PC-9 (cell line): ENCODE data around the gene ACBD6. TPM values are rescaled to one million over a fixed set of nuclear protein-coding genes. Genes with fewer than 3 reads are reported as not detected.

ENCODE experiments used
- BruUV-seq: library from RNA; stranded (reverse); fragments of 400-500 nt; replicated peaks from 2 replicates; lab custom pipeline; 2021; lab: Mats Ljungman, UMichigan
- CTCF ChIA-PET: fragments of 300-600 bp; sonication (Branson Sonifier 250); formaldehyde crosslinking; loops from one replicate; lab custom pipeline; 2022; ENCODE audit warnings: antibody characterized with exemption; lab: Charles Lee
- POLR2A ChIA-PET: fragments of 300-600 bp; sonication (Branson Sonifier 250); formaldehyde crosslinking; loops from one replicate; lab custom pipeline; 2022; ENCODE audit warnings: antibody characterized with exemption; ENCODE audit not compliant: unreplicated experiment; lab: Charles Lee
- DNase-seq, 2 experiments: peaks; one replicate each; pipeline versions ENCODE4 v3.0.0 to v3.0.0-alpha.2; 2015 to 2022; ENCODE audit warnings: mixed read lengths in 1 of 2
- H2AFZ ChIP-seq: fragments of 200-600 bp; sonication (generic); 2 replicates; pipeline ENCODE4 v1.8.1; 2017; ENCODE audit warnings: antibody characterized with exemption
- H3F3A ChIP-seq: fragments of 200-600 bp; sonication (generic); 2 replicates; pipeline ENCODE4 v1.8.1; 2017; ENCODE audit warnings: antibody characterized with exemption, mild to moderate bottlenecking, low read depth; ENCODE audit not compliant: insufficient read depth
- H3K27ac ChIP-seq: fragments of 200-600 bp; sonication (generic); 2 replicates; pipeline ENCODE4 v1.6.1; 2016; ENCODE audit warnings: mixed run types
- H3K27me3 ChIP-seq: fragments of 200-600 bp; sonication (generic); 2 replicates; pipeline ENCODE4 v1.6.1; 2016; ENCODE audit warnings: low read depth, mixed run types; ENCODE audit not compliant: insufficient read depth
- H3K36me3 ChIP-seq: fragments of 200-600 bp; sonication (generic); 2 replicates; pipeline ENCODE4 v1.6.1; 2016; ENCODE audit warnings: low read depth, mixed run types
- H3K4me1 ChIP-seq: fragments of 200-600 bp; sonication (generic); replicated peaks from 2 replicates; pipeline ENCODE4 v1.6.1; 2016; ENCODE audit warnings: mixed run types; ENCODE audit not compliant: insufficient read depth
- H3K4me2 ChIP-seq: fragments of 200-600 bp; sonication (generic); 2 replicates; pipeline ENCODE4 v1.6.1; 2017; ENCODE audit warnings: mixed run types
- H3K4me3 ChIP-seq: fragments of 200-600 bp; sonication (generic); 2 replicates; pipeline ENCODE4 v1.6.1; 2016; ENCODE audit warnings: mixed run types
- H3K79me2 ChIP-seq: fragments of 200-600 bp; sonication (generic); 2 replicates; pipeline ENCODE4 v1.6.1; 2017; ENCODE audit warnings: low read depth, mixed run types
- H3K9me2 ChIP-seq: fragments of 200-600 bp; sonication (generic); 2 replicates; pipeline ENCODE4 v1.8.1; 2017; ENCODE audit warnings: mild to moderate bottlenecking; ENCODE audit not compliant: insufficient read depth
- H3K9me3 ChIP-seq: fragments of 200-600 bp; sonication (generic); 2 replicates; pipeline ENCODE4 v1.8.1; 2016; ENCODE audit warnings: low read depth; ENCODE audit not compliant: insufficient read depth
- H4K20me1 ChIP-seq: fragments of 200-600 bp; sonication (generic); 2 replicates; pipeline ENCODE4 v1.8.1; 2017; ENCODE audit not compliant: insufficient read depth
- CTCF ChIP-seq: fragments of 200-600 bp; sonication (generic); conservative IDR thresholded peaks from 2 replicates; pipeline ENCODE4 v1.6.1; 2017; ENCODE audit warnings: mixed run types, antibody characterized with exemption, mild to moderate bottlenecking, moderate library complexity
- EZH2 ChIP-seq: fragments of 200-600 bp; sonication (generic); IDR thresholded peaks from 2 replicates; pipeline ENCODE4 v1.8.0; 2017; ENCODE audit warnings: antibody characterized with exemption, low read depth
- intact Hi-C: fragments of 100-400 bp; cut with micrococcal nuclease; formaldehyde crosslinking; loops from one replicate; pipeline ENCODE4 v1.10.0; 2022; ENCODE audit not compliant: unreplicated experiment
- total RNA-seq: library from RNA; stranded (reverse); gene quantifications from 2 replicates; pipeline ENCODE4 v1.2.3, GENCODE V29; 2021

ACBD6 gene
- total RNA-seq, 1 experiment from 2014 or later = 61.0 TPM

DNA sequence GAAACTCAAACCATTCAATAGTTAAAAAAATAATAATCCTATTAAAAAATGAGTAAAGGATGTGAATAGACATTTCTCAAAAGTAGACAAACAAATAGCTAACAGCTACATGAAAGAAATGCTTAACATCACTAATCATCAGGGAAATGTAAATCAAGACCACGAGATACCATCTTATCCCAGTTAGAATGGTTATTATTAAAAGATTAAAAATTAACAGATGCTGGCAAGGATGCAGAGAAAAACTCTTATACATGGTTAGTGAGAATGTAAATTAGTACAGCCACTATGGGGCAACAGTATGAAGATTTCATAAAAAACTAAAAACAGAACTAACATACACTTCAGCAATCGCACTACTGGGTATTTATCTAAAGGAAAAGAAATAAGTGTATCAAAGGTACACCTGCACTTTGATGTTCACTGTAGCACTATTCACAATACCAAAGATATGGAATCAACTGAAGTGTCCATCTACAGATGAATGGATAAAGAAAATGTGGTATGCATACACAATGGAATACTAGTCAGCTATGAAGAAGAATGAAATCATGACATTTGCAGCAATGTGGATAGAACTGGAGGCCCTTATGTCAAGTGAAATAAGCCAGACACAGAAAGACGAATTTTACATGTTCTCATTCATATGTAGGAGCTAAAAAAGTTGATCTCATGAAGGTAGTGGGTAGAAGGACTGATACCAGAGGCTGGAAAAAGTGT, 117.9 kb downstream of the ACBD6 start:
- Histone ChIP-seq H3K9me3 (peaks cover 31% of the 10 kb centered on the region), H3K79me2 (peaks cover 23% of the 10 kb centered on the region; the same call in 1 of the 2 replicates), H3K9me2 (no peaks in the 10 kb centered on the region), H3K27ac (no peak overlapping the region), H3K36me3 (no peaks in the 10 kb centered on the region), H3K4me1 (no peaks in the 10 kb centered on the region), H3K4me2 (no peak overlapping the region), H3K4me3 (no peak overlapping the region), H3F3A (peaks cover 11% of the 10 kb centered on the region), H4K20me1 (no peaks in the 10 kb centered on the region), H3K27me3 (no peaks in the 10 kb centered on the region), H2AFZ (no peak overlapping the region)
- no peak for DNase-seq
- intact Hi-C loops = no loop called here
- POLR2A ChIA-PET = no interaction called here
- TF ChIP-seq EZH2 (no peak), CTCF (no peak)
- CTCF ChIA-PET = no interaction called here
- no TSS peak for BruUV-seq

- TF ChIP-seq EZH2 (no peak), CTCF (no peak)
- H2AFZ ChIP-seq = no peak overlapping the region
- H3K9me2 ChIP-seq = no peaks in the 10 kb centered on the region
- H3K36me3 ChIP-seq = 0 out of 2 replicates have a peak, but pooled peaks cover 3% of the 10 kb centered on the region
- no peaks in the 10 kb centered on the region for H3K27me3 ChIP-seq
- no peaks in the 10 kb centered on the region for H3K4me1 ChIP-seq
- peaks cover 38% of the 10 kb centered on the region for H3K9me3 ChIP-seq
- DNase-seq = no peak
- H4K20me1 ChIP-seq = no peaks in the 10 kb centered on the region
- peaks cover 11% of the 10 kb centered on the region for H3F3A ChIP-seq
- no TSS peak for BruUV-seq
- no peak overlapping the region for H3K27ac ChIP-seq
- intact Hi-C loops = no loop called here
- peaks cover 32% of the 10 kb centered on the region; the same call in 1 of the 2 replicates for H3K79me2 ChIP-seq
- H3K4me3 ChIP-seq = no peak overlapping the region
- CTCF ChIA-PET = no interaction called here
- H3K4me2 ChIP-seq = no peak overlapping the region
- POLR2A ChIA-PET = no interaction called here
Observed at GRCh38 chr1:180382326-180383115, 119.9 kb downstream of the ACBD6 start.

DNA sequence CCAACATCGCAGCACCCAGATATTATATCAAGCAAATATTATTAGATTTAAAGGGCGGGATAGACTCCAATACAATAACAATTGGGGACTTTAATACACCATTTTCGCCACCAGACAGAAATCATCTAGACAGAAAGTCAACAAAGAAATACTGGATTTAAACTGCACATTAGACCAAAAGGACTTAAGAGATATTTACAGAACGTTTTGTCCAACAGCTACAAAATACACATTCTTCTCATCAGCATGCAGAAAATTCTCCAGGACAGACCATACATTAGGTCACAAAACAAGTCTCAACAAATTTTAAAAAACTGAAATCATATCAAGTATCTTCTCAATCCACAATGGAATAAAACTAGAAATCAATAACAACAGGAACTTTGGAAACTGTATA, 121.2 kb downstream of the ACBD6 start:
- Histone ChIP-seq H3K4me2 (no peak overlapping the region), H2AFZ (no peak overlapping the region), H3K9me3 (peaks cover 38% of the 10 kb centered on the region), H3K36me3 (0 out of 2 replicates have a peak, but pooled peaks cover 3% of the 10 kb centered on the region), H3K4me1 (no peaks in the 10 kb centered on the region), H3K27me3 (no peaks in the 10 kb centered on the region), H3K79me2 (peaks cover 36% of the 10 kb centered on the region; the same call in 1 of the 2 replicates), H3K4me3 (no peak overlapping the region), H3K9me2 (no peaks in the 10 kb centered on the region), H3F3A (peaks cover 11% of the 10 kb centered on the region), H3K27ac (no peak overlapping the region), H4K20me1 (no peaks in the 10 kb centered on the region)
- no peak for TF ChIP-seq CTCF
- no peak for TF ChIP-seq EZH2
- DNase-seq = no peak
- ChIA-PET POLR2A (no interaction called here), CTCF (no interaction called here)
- no TSS peak for BruUV-seq
- intact Hi-C loops = no loop called here
